Loucy (cell line): Measurements from ENCODE around the gene CAP2.

Experiments used
- H2AFZ ChIP-seq: fragments of 200-600 bp; sonication (generic); 2 replicates; pipeline ENCODE4 v1.6.0; 2016; ENCODE audit warnings: antibody characterized with exemption, mild to moderate bottlenecking, low read length, moderate library complexity
- H3F3A ChIP-seq: fragments of 200-600 bp; 2 replicates; pipeline ENCODE4 v1.6.0; 2016; ENCODE audit warnings: antibody characterized with exemption, low read depth, mild to moderate bottlenecking
- H3K27me3 ChIP-seq: fragments of 200-600 bp; sonication (generic); 2 replicates; pipeline ENCODE4 v1.6.1; 2014; ENCODE audit warnings: low read length, mild to moderate bottlenecking; ENCODE audit not compliant: insufficient read depth, poor library complexity, severe bottlenecking
- H3K36me3 ChIP-seq: fragments of 200-600 bp; sonication (generic); 2 replicates; pipeline ENCODE4 v1.6.1; 2016; ENCODE audit warnings: low read length; ENCODE audit not compliant: insufficient read depth
- H3K4me1 ChIP-seq: fragments of 200-600 bp; sonication (generic); 2 replicates; pipeline ENCODE4 v1.5.1; 2014; ENCODE audit warnings: low read length, mild to moderate bottlenecking; ENCODE audit not compliant: insufficient read depth, poor library complexity, severe bottlenecking
- H3K4me2 ChIP-seq: fragments of 200-600 bp; sonication (generic); 2 replicates; pipeline ENCODE4 v1.6.0; 2014; ENCODE audit warnings: antibody characterized with exemption, low read length, low read depth, mild to moderate bottlenecking; ENCODE audit not compliant: poor library complexity, severe bottlenecking
- H3K4me3 ChIP-seq: fragments of 200-600 bp; sonication (generic); 2 replicates; pipeline ENCODE4 v1.5.1; 2014; ENCODE audit warnings: low read length, mild to moderate bottlenecking, mixed read lengths; ENCODE audit not compliant: poor library complexity, severe bottlenecking
- H3K79me2 ChIP-seq: fragments of 200-600 bp; sonication (generic); 2 replicates; pipeline ENCODE4 v1.6.1; 2014; ENCODE audit warnings: low read length; ENCODE audit not compliant: insufficient read depth
- H3K9ac ChIP-seq: fragments of 200-600 bp; sonication (generic); 2 replicates; pipeline ENCODE4 v1.6.0; 2014; ENCODE audit warnings: mild to moderate bottlenecking, low read depth, low read length, moderate library complexity; ENCODE audit not compliant: poor library complexity, severe bottlenecking
- H3K9me2 ChIP-seq: fragments of 200-600 bp; sonication (generic); replicated peaks from 2 replicates; pipeline ENCODE4 v1.6.1; 2016; ENCODE audit warnings: low read depth, low read length, mixed read lengths
- H3K9me3 ChIP-seq: fragments of 200-600 bp; sonication (generic); 2 replicates; pipeline ENCODE4 v1.6.1; 2014; ENCODE audit warnings: mild to moderate bottlenecking, antibody characterized with exemption, low read length, low read depth; ENCODE audit not compliant: insufficient read depth
- H4K20me1 ChIP-seq: fragments of 200-600 bp; sonication (generic); 2 replicates; pipeline ENCODE4 v1.6.0; 2014; ENCODE audit warnings: antibody characterized with exemption, low read length, mild to moderate bottlenecking; ENCODE audit not compliant: insufficient read depth, poor library complexity, severe bottlenecking
- EZH2phosphoT487 ChIP-seq: fragments of 200-600 bp; IDR thresholded peaks from 2 replicates; pipeline ENCODE4 v1.6.1; 2018; ENCODE audit warnings: antibody characterized with exemption, mild to moderate bottlenecking, moderate library complexity, borderline replicate concordance
- TF ChIP-seq, protein P1 (sequence below): fragments of 200-600 bp; sonication (generic); conservative IDR thresholded peaks from 2 replicates; pipeline ENCODE4 v1.5.1; 2014; ENCODE audit warnings: mild to moderate bottlenecking, antibody characterized with exemption, low read length

The CAP2 gene

DNA sequence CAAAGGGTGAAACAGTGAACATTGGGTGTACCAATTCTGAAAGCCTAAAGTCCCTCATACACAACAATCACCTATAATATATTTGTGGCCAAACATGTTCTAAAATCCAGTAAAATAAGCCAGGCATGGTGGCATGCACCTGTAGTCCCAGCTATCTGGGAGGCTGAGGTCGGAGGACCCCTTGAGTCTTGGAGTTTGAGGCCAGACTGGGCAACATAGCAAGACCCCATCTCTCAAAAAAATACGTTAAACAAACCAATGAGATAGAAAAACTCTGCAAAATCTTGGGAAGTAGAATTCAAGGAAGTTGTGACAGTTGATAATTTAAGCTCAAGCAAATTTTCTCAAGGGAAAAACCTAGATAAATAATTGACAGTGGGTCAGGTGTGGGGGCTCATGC, 92.6 kb downstream of the CAP2 start:
- no peak overlapping the region for H2AFZ ChIP-seq
- no peak overlapping the region for H3K9ac ChIP-seq
- no peaks in the 10 kb centered on the region for H3F3A ChIP-seq
- no peaks in the 10 kb centered on the region for H3K9me3 ChIP-seq
- H3K36me3 ChIP-seq: no peaks in the 10 kb centered on the region
- no peak overlapping the region for H3K4me3 ChIP-seq
- H3K9me2 ChIP-seq: no peaks in the 10 kb centered on the region
- no peak for TF ChIP-seq EZH2phosphoT487
- TF ChIP-seq, protein P1, sequence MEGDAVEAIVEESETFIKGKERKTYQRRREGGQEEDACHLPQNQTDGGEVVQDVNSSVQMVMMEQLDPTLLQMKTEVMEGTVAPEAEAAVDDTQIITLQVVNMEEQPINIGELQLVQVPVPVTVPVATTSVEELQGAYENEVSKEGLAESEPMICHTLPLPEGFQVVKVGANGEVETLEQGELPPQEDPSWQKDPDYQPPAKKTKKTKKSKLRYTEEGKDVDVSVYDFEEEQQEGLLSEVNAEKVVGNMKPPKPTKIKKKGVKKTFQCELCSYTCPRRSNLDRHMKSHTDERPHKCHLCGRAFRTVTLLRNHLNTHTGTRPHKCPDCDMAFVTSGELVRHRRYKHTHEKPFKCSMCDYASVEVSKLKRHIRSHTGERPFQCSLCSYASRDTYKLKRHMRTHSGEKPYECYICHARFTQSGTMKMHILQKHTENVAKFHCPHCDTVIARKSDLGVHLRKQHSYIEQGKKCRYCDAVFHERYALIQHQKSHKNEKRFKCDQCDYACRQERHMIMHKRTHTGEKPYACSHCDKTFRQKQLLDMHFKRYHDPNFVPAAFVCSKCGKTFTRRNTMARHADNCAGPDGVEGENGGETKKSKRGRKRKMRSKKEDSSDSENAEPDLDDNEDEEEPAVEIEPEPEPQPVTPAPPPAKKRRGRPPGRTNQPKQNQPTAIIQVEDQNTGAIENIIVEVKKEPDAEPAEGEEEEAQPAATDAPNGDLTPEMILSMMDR: no peak
- H4K20me1 ChIP-seq: no peaks in the 10 kb centered on the region
- H3K4me1 ChIP-seq: no peaks in the 10 kb centered on the region
- no peaks in the 10 kb centered on the region for H3K27me3 ChIP-seq
- H3K79me2 ChIP-seq: no peaks in the 10 kb centered on the region
- H3K4me2 ChIP-seq: no peak overlapping the region

DNA sequence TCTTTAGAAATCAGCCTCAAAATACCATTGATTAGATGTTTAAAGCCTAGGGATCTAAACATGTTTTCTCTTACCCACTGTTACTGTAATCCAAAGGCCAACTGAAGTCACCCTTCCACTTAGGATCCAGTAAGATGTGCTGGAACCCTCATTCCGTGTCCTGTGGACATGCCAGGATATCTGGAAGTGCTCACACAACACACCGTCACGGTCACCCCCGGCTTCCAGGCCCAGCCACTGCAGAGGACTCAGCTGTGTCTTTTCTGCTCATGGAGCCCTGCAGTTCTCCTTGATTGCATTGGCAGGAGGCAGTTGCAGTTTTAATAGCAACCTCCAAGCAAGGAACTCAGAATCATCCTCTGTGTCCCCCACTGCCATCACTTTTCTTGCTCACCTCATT, 93.3 kb downstream of the CAP2 start:
- no peaks in the 10 kb centered on the region for H3K9me3 ChIP-seq
- H3K4me3 ChIP-seq: no peak overlapping the region

DNA sequence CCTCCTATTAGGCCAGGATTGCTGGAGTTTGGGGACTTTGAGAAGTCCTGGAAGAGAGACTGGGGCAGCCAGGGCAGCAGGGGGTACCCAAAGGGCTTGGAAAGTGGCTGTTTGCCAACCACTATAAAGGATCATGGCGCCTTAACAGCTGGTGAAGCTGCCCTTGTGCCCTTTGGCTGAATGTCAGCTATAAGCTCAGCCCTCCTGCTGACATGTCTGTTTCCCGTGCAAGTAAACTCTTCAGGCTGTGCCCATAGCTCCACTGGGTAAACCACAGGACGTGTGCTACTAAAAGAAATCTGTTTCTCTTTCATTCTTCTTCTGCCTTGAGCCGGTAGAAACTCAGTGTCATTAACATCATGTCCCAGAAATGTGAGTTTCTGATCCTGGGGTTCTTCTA, 97.3 kb downstream of the CAP2 start:
- Histone ChIP-seq H4K20me1 (no peaks in the 10 kb centered on the region), H3K9me3 (no peaks in the 10 kb centered on the region), H2AFZ (no peak overlapping the region), H3K9ac (no peak overlapping the region), H3K27me3 (no peaks in the 10 kb centered on the region), H3K4me2 (no peak overlapping the region), H3K4me3 (no peak overlapping the region), H3K9me2 (no peaks in the 10 kb centered on the region), H3K36me3 (no peaks in the 10 kb centered on the region), H3K4me1 (no peaks in the 10 kb centered on the region), H3K79me2 (no peaks in the 10 kb centered on the region), H3F3A (no peaks in the 10 kb centered on the region)
- TF ChIP-seq, protein P1: no peak
- TF ChIP-seq EZH2phosphoT487: no peak

More for the DNA sequence above, 93.3 kb downstream of the CAP2 start:
- Histone ChIP-seq H3K9ac (no peak overlapping the region), H2AFZ (no peak overlapping the region), H3K79me2 (no peaks in the 10 kb centered on the region), H3K4me1 (no peaks in the 10 kb centered on the region), H3K36me3 (no peaks in the 10 kb centered on the region), H4K20me1 (no peaks in the 10 kb centered on the region), H3K9me2 (no peaks in the 10 kb centered on the region), H3F3A (no peaks in the 10 kb centered on the region), H3K4me2 (no peak overlapping the region), H3K27me3 (no peaks in the 10 kb centered on the region)
- TF ChIP-seq EZH2phosphoT487: no peak
- TF ChIP-seq, protein P1: no peak
